Measurements from ENCODE around the gene IFITM1.

The IFITM1 gene

DNA sequence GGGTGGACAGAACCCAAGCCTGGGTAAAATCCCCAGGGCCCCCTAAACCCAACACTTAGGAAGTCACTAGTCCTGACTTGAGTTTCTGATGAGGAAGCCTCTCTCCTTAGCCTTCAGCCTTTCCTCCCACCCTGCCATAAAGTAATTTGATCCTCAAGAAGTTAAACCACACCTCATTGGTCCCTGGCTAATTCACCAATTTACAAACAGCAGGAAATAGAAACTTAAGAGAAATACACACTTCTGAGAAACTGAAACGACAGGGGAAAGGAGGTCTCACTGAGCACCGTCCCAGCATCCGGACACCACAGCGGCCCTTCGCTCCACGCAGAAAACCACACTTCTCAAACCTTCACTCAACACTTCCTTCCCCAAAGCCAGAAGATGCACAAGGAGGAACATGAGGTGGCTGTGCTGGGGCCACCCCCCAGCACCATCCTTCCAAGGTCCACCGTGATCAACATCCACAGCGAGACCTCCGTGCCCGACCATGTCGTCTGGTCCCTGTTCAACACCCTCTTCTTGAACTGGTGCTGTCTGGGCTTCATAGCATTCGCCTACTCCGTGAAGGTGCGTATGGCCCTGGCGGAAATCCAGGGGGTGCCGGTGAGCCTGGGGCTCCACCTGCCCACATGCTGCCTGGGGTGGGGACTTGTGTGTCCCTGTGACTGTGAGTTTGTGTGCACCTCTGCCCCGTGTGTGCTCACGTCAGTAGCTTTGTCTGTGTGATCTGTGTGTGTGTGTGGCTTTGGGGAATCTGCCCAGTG lies at the start of gene IFITM1:
TSS of gene IFITM1 (plus strand) at position 254 of the 767 bp plus-strand sequence. CDS start at position 385, 131 bp downstream.
- peak; percentile 93 for DNase-seq

DNA sequence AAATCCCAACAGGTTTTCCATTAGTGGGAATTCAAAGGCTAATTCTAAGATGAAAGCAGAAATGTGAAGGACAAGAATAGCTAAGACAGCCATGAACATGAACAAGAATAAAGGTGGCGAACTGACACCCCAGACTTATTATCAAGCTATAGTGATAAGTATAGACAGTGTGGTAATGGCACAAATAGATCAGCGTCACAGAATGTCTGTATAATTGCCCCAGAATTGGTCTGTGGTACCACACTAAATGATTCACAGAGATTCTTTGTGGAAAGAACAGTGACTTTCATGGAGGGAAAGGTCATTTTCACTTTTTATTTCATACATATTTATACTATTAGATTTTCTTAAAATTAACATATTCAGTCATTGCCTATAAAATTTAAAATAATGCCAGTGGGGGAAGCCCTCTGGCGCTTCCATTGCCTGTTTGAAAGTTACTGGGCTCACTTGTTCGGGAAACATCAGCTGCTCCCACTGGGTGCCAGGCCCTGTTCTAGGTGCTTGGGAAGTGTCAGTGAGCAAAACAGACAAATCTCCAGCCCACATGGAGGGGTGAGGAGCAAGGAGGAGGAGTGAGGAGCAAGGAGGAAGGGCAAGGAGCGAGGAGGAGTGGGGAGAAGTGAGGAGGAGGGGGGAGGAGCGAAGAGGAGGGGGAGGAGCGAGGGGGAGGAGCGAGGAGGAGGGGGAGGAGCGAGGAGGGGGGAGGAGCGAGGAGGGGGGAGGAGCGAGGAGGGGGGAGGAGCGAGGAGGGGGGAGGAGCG lies 47.0 kb upstream of the IFITM1 start:
- DNase-seq, result peak; percentile 51

DNA sequence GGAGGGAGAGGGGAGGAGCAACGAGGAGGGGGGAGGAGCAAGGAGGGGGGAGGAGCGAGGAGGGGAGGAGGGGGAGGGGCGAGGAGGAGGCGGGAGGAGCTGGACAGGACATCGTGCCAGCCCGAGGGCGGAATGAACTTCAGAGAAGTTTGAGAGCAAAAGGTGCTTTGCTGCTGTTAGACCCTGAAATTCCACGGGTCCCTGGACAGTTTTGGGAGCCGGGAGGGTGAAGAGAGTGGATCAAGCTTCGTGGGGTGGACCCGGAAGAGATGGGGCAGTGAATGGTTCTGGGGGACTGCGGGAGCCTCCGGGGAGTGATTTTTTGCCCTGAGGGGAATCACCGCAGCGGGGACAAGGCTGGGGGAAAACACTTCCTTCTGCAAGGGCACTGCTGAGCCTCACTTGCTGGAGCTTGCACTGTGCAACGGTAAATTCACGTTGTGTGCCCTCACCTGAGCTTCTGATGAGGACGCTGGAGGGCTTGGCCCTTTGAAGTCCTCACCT lies 46.3 kb upstream of the IFITM1 start:
- peak; percentile 80 for DNase-seq

DNA sequence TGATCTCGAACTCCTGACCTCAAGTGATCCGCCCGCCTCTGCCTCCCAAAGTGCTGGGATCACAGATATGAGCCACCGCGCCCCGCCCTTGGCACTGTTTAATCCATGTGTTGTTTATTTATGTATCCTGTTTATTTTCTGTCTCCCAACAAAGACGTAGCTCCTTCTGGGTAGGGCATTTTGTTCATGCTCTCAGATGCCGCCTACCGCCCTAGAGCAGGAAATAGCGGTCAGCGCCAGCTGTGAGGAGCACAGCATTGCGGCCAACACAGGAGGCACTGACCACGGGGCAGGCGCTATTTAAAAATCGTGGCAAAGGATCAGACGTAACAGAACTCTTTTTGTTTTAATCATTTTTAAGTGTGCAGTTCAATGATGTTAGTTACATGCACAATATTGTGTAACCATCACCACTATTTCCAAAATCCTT lies 45.1 kb upstream of the IFITM1 start:
- peak; percentile 95 for DNase-seq

DNA sequence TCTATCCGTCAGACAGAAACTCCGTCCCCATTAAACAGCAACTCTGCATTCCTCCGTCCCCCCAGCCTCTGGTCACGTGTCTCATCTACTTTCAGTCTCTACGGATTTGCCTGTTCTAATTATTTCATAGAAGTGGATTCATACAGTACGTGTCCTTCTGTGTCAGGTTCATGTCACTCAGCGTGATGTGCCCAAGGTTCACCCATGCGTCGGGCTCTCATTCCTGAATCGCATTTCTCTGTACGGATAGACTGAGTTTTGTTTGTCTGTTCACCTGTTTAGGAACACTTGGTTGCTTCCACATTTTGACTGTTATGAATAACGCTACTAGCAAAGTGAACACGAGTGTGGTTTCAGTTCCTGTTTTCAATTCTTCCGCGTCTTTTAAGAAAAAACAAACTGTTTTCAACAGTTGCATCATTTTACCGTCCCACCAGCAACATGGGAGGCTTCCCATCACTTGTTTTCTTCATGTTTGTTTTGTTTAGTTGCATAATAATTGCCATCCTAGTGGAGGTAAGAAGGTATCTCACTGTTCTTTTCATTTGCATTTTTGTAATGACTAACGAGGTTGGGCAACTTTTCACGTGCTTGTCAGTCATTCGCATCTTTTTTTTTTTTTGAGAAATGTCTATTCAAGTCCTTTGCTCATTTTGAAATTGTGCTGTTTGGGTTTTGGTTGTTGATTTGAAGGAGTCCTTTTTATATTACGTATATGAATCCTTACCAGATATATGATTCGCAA lies 44.5 kb upstream of the IFITM1 start:
- peak; percentile 96 for DNase-seq

DNA sequence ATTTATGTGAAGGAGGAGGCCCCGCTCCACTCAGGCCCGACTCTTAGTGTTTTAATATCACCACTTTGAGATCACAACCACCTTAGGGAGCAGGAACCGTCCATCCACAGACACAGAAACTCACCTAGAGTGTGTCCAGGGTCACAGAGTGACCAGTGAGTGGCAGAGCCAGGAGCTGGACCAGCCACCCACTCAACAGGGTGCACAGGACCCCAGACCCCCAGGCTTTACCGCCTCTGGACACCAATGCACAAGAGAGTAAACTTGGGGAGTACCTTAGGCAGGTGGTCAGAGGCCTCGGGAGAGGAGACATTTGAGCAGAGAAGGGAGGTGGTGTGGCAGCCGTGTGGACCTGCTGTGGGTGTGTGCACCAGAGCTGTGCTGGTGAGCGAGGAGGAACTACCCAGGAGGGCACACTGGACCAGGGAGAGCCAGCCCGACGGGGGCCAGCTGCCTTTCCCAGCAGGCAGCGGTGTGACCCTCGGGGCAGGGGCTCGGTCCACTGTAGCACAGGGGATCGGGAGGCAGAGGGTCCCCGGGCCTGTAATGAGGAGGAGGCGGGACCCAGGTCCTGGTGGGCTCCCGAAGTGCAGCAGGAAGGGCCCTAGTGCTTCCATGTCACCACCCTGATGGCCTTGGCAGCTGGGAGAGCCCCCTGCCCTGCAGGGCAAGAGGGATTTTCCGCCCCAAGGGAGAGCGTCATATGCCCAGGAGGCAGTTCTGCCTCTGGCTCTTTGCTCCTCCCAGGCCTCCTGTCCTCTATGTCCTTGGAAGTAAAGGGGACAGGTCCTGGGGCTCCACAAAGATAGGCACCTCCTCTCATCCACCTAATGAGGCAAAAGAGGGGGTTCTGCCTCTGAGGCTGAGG lies 43.2 kb upstream of the IFITM1 start:
- no peak for DNase-seq

DNA sequence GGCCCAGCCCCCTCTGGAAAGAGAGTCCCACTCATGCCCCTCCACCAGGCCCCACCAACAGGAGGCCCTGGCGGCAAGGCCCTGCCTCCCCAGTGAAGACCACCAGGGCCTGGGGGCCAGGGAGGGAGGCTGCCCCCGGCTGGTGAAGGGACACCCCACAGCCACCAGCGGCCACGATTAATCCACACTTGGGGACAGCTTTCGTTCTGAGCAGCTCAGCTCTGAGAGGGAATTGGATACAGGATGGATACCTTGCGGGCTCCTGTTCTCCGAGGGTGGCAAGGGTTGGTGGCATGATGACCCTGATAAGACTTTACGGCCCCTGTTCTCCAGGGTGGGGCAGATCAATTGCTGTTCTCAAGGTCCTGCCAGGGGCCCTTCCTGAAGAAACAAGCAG lies 42.5 kb upstream of the IFITM1 start:
- no peak for DNase-seq

DNA sequence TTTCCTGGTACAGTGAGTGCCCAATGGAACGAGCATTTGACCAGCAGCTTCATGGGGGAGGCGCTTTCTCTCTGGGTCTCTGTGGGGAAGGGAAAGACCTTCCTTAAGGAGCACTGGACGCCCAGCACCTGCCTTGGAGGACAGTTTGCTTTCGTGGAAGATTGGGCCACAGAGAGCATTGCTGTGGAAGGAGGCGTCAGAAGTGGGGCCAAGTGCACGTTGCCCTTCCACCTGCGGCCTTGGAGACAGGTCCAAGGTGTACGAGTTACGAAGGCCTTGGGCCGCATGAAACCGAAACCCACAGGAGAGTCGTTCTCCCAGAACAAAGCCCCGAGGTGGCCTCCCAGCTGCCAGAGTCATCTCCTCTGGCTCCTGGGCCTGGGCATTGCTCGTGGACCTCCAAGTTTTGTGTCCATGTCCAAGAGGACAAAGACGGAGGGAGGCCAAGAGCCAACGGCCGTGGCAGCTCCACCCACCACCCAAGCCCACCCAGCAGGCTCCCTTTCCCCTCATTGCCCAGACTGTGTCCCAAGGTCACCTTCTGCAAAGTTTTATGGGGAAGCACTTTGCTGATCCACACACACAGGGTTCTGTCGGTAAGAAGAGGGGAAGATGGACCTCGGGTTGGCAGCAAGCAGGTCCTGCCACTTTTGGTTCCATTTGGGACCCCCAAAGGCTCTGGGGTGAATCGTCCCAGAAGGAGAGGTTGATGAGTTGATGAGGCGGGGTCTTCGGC lies 41.5 kb upstream of the IFITM1 start:
- DNase-seq, result no peak

DNA sequence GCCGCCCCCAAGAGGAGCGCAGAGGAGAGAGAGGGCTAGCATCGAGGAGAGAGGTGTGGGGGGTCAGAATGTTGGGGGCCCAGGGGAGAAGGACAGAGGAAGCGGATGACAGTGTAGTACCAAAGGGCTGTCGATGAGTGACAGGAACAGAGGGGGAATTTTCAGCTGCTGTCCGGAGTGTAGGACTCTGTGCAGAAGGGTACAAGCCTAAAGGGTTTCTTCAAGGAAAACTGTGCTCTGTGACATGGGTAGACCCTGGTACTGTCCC lies 41.0 kb upstream of the IFITM1 start:
- DNase-seq, result no peak

DNA sequence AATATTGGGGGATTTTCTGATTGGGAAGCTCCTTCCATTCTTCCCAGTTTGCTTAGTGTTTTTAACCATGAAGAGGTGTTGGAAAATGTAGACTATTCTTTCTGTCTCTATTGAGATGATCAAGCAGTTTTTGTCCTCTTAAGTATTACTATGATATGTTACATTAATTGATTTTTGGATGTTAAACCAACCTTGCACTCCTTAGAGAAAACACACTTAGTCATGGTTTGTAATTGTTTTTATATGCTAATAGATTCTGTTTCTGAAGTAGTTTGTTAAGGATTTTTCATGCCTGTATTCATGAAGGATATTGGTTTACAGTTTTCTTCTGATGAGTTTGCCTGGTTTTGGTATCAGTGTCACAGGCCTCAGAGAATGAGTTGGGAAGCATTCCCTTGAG lies 37.6 kb upstream of the IFITM1 start:
- DNase-seq, result no peak

DNA sequence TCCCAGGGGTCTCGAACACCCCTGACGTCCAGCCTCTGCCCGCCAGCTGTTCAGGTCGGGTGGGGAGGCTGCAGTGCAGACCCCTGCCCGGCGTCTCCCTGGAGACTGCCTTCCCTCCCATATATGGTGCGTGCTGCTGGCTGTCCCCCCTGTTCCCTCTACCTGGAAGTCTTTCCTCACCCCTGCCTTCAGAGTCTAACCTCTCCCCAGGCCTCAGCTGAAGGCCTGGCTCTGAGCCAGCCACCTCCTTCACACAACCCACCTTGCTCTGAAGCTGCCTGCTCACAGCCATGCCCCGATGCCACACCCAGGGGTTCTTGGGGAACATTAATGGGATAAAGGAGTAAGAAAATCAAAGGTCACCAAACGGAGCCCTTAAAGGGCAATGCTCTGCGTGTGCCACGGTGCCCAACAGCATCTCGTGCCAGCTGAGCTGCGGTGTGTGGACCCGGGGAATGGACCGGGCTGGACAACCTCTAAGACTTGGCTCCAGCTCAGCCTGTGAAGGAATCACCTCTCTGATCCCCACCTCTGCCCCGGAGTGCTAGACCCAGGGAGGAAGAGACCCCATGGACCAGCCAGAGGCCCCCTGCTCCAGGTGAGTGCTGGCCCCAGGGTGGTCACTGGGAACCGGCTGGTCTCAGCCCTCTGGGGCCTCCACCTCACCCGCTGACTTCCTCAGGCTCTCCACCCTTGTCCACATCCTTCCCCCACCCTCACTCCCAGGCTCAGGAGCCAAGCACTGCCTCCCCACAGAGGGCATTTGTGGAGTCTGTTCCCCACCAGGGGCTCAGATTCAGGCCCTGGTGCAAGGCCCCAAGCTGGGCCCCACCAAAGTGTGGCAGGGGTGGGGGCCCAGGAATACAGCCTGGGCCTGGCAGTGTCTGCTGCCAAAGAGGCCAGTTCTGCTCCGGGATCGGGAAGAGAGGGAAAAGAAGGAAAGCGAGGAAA lies 35.6 kb upstream of the IFITM1 start, which contains the start of gene NLRP6:
TSS of gene NLRP6 (plus strand) at position 407 of the 951 bp plus-strand sequence. CDS start at position 570, 163 bp downstream.
- DNase-seq, result no peak

DNA sequence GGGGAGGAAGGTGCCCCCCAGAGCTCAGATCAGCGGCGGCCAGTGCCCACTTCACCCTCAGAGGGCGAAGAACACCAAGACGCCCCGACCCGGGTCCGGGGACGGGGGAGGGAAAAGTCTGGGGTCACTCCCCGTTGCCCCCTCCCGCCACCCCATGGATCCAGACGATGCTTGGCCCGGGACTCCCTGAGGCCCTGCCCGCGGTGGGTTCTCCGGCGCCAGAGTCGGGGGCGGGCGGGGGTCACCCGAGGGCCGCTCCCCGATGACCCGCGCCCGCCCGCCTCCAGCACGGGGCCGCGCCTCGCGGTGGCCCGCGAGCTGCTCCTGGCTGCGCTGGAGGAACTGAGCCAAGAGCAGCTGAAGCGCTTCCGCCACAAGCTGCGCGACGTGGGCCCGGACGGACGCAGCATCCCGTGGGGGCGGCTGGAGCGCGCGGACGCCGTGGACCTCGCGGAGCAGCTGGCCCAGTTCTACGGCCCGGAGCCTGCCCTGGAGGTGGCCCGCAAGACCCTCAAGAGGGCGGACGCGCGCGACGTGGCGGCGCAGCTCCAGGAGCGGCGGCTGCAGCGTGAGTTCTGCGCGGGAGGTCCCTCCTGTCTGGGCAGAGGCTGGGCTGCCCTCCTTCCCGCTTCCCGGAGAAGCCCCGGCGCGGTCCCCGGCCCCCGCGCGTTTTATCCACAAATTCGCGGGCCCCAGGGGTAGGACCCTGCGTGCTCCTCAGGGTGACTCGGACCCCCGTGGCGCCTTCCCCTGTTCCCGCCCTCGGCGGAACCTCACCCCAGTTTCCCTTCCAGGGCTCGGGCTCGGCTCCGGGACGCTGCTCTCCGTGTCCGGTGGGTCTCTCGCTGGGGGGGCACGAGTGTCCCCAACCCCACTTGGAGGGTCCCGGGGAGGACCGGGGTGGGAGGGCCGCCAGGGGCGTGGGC lies 34.5 kb upstream of the IFITM1 start:
- no peak for DNase-seq

DNA sequence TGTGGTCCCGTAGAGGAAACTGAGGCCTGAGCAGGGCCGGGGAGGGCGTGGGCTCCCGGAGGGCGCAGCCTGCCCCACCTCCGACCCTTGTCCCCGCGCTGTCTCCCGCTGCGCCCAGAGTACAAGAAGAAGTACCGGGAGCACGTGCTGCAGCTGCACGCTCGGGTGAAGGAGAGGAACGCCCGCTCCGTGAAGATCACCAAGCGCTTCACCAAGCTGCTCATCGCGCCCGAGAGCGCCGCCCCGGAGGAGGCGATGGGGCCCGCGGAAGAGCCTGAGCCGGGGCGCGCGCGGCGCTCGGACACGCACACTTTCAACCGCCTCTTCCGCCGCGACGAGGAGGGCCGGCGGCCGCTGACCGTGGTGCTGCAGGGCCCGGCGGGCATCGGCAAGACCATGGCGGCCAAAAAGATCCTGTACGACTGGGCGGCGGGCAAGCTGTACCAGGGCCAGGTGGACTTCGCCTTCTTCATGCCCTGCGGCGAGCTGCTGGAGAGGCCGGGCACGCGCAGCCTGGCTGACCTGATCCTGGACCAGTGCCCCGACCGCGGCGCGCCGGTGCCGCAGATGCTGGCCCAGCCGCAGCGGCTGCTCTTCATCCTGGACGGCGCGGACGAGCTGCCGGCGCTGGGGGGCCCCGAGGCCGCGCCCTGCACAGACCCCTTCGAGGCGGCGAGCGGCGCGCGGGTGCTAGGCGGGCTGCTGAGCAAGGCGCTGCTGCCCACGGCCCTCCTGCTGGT lies 33.7 kb upstream of the IFITM1 start:
- DNase-seq, result no peak

DNA sequence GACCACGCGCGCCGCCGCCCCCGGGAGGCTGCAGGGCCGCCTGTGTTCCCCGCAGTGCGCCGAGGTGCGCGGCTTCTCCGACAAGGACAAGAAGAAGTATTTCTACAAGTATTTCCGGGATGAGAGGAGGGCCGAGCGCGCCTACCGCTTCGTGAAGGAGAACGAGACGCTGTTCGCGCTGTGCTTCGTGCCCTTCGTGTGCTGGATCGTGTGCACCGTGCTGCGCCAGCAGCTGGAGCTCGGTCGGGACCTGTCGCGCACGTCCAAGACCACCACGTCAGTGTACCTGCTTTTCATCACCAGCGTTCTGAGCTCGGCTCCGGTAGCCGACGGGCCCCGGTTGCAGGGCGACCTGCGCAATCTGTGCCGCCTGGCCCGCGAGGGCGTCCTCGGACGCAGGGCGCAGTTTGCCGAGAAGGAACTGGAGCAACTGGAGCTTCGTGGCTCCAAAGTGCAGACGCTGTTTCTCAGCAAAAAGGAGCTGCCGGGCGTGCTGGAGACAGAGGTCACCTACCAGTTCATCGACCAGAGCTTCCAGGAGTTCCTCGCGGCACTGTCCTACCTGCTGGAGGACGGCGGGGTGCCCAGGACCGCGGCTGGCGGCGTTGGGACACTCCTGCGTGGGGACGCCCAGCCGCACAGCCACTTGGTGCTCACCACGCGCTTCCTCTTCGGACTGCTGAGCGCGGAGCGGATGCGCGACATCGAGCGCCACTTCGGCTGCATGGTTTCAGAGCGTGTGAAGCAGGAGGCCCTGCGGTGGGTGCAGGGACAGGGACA lies 32.9 kb upstream of the IFITM1 start:
- no peak for DNase-seq

DNA sequence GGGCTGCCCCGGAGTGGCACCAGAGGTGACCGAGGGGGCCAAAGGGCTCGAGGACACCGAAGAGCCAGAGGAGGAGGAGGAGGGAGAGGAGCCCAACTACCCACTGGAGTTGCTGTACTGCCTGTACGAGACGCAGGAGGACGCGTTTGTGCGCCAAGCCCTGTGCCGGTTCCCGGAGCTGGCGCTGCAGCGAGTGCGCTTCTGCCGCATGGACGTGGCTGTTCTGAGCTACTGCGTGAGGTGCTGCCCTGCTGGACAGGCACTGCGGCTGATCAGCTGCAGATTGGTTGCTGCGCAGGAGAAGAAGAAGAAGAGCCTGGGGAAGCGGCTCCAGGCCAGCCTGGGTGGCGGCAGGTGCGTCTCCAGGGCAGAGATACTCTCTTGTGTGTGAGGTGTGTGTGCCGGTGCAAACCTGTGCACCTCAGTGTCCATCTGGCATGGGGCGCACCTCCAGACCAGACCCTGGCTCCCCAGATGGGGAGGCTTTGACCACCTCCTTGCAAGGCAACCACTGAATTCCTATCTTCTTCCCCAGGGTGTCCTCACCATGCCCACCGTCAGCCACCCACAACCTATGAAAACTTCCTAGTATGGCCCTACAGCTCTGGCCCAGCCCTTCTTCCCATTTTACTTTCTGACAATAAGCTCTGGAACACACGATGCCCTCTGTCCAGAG lies 32.2 kb upstream of the IFITM1 start:
- DNase-seq, result no peak

DNA sequence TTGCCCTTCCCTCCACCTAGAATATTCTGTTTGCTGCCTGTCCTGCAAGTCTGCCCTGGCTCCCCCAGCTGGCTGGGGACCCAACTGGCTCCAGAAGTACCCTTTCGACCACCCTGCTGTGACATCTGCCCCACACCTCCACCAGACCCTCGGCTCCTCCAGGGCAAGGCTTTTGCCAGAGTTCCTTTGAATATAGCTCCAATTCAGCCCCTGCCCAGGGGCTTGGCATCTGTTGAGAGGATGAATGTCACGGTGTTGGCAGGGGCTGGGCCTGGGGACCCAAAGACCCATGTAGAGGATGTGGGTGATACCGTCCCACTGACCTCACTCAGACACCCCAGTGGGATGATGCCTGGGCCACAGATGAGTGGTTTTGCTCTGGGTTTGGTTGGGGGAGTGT lies 31.7 kb upstream of the IFITM1 start:
- no peak for DNase-seq

All from OCI-M1 (cell line).